Fibroblast of the aortic adventitia (primary cell): Measurements from ENCODE around the gene VEGFA. TPM values are rescaled to one million over a fixed set of nuclear protein-coding genes. Genes with fewer than 3 reads are reported as not detected.
A peak's percentile ranks its signal among the peaks of the same experiment; 100 is the strongest.

Experiments used
- DNase-seq: peaks from one replicate; pipeline ENCODE4 v3.0.0-alpha.2; 2010; ENCODE audit warnings: low read depth
- H3K4me3 ChIP-seq: 2 replicates; pipeline ENCODE4 v1.5.1; 2011; ENCODE audit warnings: low read depth, mild to moderate bottlenecking, control low read depth, low read length, moderate library complexity
- total RNA-seq: library from RNA; depleted of rRNA; stranded (reverse); fragments of >200 nt; gene quantifications from 2 replicates; pipeline ENCODE4 v1.2.3, GENCODE V29; 2012; ENCODE audit warnings: low replicate concordance
- TF ChIP-seq, protein P1 (sequence below): IDR thresholded peaks from 2 replicates; pipeline ENCODE4 v1.5.1; 2011; ENCODE audit warnings: mild to moderate bottlenecking, low read length, control low read depth, inconsistent platforms; ENCODE audit not compliant: insufficient read depth

Gene VEGFA
- total RNA-seq: 98.9 and 163 TPM in 2 replicates

DNA sequence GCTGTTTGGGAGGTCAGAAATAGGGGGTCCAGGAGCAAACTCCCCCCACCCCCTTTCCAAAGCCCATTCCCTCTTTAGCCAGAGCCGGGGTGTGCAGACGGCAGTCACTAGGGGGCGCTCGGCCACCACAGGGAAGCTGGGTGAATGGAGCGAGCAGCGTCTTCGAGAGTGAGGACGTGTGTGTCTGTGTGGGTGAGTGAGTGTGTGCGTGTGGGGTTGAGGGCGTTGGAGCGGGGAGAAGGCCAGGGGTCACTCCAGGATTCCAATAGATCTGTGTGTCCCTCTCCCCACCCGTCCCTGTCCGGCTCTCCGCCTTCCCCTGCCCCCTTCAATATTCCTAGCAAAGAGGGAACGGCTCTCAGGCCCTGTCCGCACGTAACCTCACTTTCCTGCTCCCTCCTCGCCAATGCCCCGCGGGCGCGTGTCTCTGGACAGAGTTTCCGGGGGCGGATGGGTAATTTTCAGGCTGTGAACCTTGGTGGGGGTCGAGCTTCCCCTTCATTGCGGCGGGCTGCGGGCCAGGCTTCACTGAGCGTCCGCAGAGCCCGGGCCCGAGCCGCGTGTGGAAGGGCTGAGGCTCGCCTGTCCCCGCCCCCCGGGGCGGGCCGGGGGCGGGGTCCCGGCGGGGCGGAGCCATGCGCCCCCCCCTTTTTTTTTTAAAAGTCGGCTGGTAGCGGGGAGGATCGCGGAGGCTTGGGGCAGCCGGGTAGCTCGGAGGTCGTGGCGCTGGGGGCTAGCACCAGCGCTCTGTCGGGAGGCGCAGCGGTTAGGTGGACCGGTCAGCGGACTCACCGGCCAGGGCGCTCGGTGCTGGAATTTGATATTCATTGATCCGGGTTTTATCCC lies at the start of gene VEGFA:
VEGFA (plus strand) TSS at position 686 of the 846 bp plus-strand sequence.
- peak within 1 kb of the TSS; percentile 97 for H3K4me3 ChIP-seq
- peak; percentile 94 for DNase-seq
- TF ChIP-seq, protein P1, sequence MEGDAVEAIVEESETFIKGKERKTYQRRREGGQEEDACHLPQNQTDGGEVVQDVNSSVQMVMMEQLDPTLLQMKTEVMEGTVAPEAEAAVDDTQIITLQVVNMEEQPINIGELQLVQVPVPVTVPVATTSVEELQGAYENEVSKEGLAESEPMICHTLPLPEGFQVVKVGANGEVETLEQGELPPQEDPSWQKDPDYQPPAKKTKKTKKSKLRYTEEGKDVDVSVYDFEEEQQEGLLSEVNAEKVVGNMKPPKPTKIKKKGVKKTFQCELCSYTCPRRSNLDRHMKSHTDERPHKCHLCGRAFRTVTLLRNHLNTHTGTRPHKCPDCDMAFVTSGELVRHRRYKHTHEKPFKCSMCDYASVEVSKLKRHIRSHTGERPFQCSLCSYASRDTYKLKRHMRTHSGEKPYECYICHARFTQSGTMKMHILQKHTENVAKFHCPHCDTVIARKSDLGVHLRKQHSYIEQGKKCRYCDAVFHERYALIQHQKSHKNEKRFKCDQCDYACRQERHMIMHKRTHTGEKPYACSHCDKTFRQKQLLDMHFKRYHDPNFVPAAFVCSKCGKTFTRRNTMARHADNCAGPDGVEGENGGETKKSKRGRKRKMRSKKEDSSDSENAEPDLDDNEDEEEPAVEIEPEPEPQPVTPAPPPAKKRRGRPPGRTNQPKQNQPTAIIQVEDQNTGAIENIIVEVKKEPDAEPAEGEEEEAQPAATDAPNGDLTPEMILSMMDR: peak; percentile 97

DNA sequence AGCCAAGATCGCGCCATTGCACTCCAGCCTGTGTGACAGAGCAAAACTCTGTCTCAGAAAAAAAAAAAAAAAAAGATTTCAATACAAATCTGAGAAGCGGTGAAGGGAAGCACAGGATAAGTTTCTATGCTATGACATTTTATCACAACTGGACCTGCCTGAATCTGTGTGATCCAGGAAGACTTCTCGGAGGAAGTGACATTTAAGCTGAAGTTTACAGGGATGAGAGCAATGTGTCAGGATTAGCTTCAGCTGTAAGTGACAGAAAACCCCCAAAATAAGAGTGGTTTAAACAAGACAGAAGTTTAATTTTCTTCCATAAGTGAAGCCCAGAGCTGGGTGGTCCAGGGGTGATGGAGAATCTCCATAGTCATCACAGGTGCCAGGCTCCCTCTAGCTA lies 49.0 kb upstream of the VEGFA start:
- no peak for DNase-seq
- TF ChIP-seq, protein P1: no peak
- no peak overlapping the region for H3K4me3 ChIP-seq

DNA sequence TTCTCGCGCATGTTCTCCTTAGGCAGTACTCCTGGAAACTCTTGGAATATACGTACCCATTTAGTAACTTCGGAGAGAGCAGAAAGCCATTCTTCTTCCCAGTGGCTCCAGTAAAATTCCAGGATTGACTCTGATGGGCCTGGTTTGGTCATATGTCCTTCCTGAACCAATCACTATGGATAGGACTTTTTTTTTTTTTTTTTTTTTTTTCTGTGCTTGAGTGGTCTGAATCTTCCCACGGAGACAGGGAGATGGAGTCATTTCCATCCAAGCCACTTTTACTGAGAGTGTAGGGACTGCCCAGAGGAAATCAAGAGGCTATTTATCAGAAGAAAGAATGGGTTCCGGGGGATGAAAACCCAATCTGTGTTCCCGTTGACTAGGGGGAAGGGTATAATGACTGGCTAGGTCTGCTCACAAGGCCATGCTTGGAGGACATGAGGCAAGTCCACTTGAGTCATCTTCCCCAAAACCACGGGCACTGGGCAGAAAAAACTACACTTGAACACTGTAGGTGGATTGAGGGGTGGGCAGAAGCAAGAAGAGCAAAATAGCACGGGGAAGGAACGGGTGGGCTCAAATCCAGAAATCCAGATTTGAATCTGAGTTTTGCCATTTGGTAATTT lies 47.0 kb upstream of the VEGFA start:
- no peak overlapping the region for H3K4me3 ChIP-seq
- no peak for DNase-seq
- TF ChIP-seq, protein P1: no peak

DNA sequence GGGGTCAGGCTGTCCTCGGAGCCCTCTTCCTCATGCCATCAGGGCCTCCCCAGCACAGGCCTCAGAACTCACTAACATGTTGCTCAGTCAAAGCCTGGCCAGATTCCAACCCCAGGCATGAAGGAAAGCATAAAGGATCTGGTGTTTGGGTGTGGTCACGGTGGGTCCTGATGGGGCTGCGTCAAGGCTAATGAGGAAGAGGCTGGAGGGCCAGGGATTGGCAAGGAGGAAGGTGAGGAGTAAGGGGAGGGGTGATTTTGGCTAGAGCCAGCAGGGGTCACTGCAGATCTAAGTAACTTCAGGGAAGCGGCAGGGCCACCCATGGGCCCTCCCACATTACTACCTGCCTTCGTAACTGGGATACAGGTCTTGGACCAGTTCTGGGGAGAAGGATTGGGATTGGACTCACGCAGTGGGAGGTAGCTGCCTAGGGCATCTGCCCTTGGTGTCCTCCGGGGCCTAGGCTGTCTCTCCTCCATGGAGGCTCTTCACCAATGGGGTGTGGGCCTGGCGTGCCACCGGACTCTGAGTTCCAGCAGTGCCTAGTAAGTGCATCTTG lies 46.2 kb upstream of the VEGFA start:
- H3K4me3 ChIP-seq: no peak overlapping the region
- TF ChIP-seq, protein P1: peak; percentile 66
- DNase-seq: peak; percentile 71

DNA sequence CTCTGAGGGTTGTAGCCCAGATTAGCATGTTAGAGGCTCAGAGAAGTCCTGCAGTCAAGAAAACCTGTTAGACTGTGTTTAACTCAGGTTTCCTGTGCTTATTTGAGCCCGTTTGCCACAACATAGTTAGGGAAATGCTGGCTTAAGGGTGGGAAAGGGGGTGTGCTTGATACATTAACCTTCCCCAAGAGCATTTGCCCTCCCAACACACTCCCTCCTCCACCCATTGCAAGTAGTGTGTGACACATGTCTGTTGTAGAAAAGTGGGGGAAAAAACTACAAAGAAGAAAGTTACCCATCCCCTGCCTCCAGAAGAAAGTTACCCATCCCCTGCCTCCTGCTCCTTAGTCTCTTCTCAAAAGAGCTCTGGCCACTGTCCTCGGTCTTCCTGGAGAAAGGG lies 45.7 kb upstream of the VEGFA start:
- no peak overlapping the region for H3K4me3 ChIP-seq
- no peak for DNase-seq
- TF ChIP-seq, protein P1: no peak

DNA sequence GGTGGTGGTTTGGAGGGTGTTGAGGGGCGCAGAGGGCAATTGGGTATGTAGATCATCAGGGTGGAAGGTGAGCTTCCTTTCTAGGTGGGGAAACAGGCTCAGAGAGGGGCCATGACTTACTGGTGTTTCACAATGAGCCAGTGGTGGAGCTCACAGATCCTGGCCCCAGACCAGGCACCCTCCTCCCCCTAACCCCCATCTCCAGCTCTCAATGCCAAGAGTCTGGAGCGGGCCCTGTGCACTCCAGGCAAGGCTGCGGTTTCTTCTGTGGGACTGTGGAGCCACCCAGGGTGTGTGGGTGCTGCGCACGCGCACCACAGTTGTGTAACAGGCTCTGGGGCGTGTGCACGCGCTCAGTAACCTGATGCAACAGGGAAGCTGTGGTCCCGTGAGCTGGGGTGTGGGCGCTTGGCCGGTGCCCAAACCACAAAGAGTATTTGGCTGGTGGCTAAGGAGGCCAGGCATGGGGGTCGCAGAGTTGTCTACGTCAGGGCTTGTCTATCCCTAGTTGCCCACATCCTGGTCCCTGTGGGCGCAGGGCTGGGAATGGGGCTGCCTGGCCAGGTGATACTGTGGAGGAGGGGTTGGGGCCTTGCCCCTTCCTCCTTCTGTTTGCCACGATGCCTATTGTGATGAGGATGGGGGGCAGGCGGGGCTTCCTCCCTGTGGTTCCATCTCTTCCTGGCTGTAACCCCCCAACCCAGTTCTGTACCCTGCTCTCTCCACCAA lies 44.9 kb upstream of the VEGFA start:
- TF ChIP-seq, protein P1: no peak
- peak; percentile 95 for DNase-seq
- no peak overlapping the region for H3K4me3 ChIP-seq
